ENCODE results near the gene MIOX. TPM values are rescaled to one million over a fixed set of nuclear protein-coding genes. Genes with fewer than 3 reads are reported as not detected.

MIOX gene
- total and polyA plus RNA-seq, 2 donors (not counting 3 experiments of a cell fraction or from before 2014, with no cell fraction given), result not detected

DNA sequence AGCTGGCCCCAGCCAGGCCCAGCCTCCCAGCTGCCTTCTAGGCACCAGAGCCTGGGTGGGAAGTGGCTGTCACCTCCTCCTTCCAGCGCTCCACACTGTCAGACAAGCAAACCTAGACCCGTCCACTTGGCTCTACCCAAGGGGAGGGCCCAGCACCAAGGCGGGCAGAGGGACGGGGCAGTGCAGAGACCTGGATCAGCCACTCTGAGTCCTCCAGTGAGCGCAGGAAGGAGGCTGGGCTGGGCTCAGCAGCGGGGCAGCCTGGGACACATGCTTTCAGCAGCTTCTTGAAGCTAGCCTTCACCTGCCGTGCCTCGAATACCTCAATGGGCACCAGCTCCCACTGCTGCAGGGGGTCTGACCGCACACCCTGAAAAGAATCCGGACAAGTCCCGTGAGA lies 30.6 kb upstream of the MIOX start:
- no peak for FAIRE-seq

DNA sequence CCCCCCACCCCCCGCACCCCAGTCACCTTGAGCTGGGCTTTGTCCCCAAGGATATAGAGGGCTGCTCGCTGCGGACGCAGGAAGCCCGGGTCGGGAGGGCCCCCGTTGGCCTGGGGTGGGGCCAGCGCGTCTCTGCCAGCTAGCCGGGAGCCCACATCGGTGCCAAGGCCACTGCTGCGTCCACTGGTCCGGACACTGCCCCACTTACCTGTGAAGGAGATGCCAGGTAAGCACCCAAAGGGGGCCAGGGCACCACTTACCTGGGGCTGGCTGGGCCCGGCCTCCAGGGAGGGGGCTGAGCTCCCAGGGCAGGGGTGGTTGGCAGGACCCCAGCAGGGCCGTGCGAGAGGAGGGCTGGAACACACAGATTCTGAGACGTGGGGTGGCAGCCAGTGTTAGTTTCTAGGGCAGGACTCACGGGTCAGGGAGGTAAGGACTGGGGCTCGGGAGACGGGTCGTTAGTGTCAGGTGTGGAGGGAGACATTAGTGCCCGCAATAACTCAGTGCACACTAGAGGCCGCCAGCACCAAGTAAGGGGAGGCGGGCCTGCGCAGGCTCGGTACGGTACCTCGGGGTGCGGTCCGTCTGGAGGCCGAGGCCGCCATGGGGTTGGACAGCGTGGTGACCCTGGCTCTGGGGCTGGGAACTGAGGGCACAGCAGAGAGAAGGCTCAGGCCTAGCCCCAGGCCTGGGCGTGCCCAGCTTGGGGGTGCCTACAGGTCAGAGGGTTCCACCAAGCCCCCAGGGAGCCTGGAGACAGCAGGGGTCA lies 30.0 kb upstream of the MIOX start:
- Histone ChIP-seq H3K9me1 (replicated peaks; ENCODE audit: control insufficient read depth, extremely low read depth, insufficient read depth, low read length) (no peaks in the 10 kb centered on the region), H3K79me2 (ENCODE audit: control insufficient read depth, insufficient read depth, low read length) (no peaks in the 10 kb centered on the region), H4K20me1 (replicated peaks; ENCODE audit: control insufficient read depth, extremely low read depth, insufficient read depth, low read length) (no peaks in the 10 kb centered on the region), H3K27me3 (ENCODE audit: control insufficient read depth in 2 of 2, insufficient read depth in 2 of 2, low read length in 2 of 2) (no peaks in the 10 kb centered on the region), H3K4me2 (ENCODE audit: insufficient read depth, low read length) (no peak overlapping the region), H2AFZ (ENCODE audit: low read depth, low read length) (no peak overlapping the region), H3K4me1 (ENCODE audit: control insufficient read depth, extremely low read depth, insufficient read depth, low read length) (no peaks in the 10 kb centered on the region), H3K9ac (replicated peaks; ENCODE audit: extremely low read depth, insufficient read depth, low read length) (no peak overlapping the region), H3K36me3 (ENCODE audit: control insufficient read depth in 2 of 2, extremely low read depth in 1 of 2, insufficient read depth in 2 of 2, low read length in 2 of 2) (peaks cover 0 to 47% of the 10 kb centered on the region in 2 experiments), H3K4me3 (replicated peaks in 1 of 3; ENCODE audit: insufficient read depth in 1 of 3, low read depth in 1 of 3, low read length in 3 of 3) (no peak overlapping the region), H3K27ac (ENCODE audit: insufficient read depth, low read depth, low read length) (no peak overlapping the region), H3K9me3 (replicated peaks; ENCODE audit: control insufficient read depth, insufficient read depth, low read length) (no peaks in the 10 kb centered on the region)
- dilution Hi-C loops (cut with MboI; ENCODE audit: extremely low pct_ligation_motif_present, low sequenced_read_pairs) (no loop called here), intact Hi-C loops (cut with micrococcal nuclease) (no loop called here)
- no TSS peak for BruUV-seq (replicated peaks)
- POLR2A ChIA-PET, result no interaction called here
- TF ChIP-seq, protein P1, sequence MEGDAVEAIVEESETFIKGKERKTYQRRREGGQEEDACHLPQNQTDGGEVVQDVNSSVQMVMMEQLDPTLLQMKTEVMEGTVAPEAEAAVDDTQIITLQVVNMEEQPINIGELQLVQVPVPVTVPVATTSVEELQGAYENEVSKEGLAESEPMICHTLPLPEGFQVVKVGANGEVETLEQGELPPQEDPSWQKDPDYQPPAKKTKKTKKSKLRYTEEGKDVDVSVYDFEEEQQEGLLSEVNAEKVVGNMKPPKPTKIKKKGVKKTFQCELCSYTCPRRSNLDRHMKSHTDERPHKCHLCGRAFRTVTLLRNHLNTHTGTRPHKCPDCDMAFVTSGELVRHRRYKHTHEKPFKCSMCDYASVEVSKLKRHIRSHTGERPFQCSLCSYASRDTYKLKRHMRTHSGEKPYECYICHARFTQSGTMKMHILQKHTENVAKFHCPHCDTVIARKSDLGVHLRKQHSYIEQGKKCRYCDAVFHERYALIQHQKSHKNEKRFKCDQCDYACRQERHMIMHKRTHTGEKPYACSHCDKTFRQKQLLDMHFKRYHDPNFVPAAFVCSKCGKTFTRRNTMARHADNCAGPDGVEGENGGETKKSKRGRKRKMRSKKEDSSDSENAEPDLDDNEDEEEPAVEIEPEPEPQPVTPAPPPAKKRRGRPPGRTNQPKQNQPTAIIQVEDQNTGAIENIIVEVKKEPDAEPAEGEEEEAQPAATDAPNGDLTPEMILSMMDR (IDR thresholded peaks at IDR 0.05; ENCODE audit: extremely low read depth in 1 of 2, insufficient read depth in 1 of 2, low read depth in 1 of 2, low read length in 2 of 2), result peak; percentile 7 to 15
- no peak for TF ChIP-seq POLR2AphosphoS5 (IDR thresholded peaks at IDR 0.05; ENCODE audit: insufficient read depth, low read depth, low read length)
- DNase-seq (ENCODE audit: low read depth, low spot score) (no peak), FAIRE-seq (no peak)
- CTCF ChIA-PET, result no interaction called here

More for the DNA sequence above, 30.6 kb upstream of the MIOX start:
- TF ChIP-seq, protein P1 (IDR thresholded peaks at IDR 0.05; ENCODE audit: extremely low read depth in 1 of 2, insufficient read depth in 1 of 2, low read depth in 1 of 2, low read length in 2 of 2), result no peak
- no peak for TF ChIP-seq MYC (IDR thresholded peaks at IDR 0.05; ENCODE audit: low read depth, low read length)
- Histone ChIP-seq H3K4me3 (replicated peaks in 1 of 3; ENCODE audit: insufficient read depth in 1 of 3, low read depth in 1 of 3, low read length in 3 of 3) (no peak overlapping the region), H2AFZ (ENCODE audit: low read depth, low read length) (no peak overlapping the region), H3K27me3 (ENCODE audit: control insufficient read depth in 2 of 2, insufficient read depth in 2 of 2, low read length in 2 of 2) (no peaks in the 10 kb centered on the region), H3K9me3 (replicated peaks; ENCODE audit: control insufficient read depth, insufficient read depth, low read length) (no peaks in the 10 kb centered on the region), H3K79me2 (ENCODE audit: control insufficient read depth, insufficient read depth, low read length) (no peaks in the 10 kb centered on the region), H3K27ac (ENCODE audit: insufficient read depth, low read depth, low read length) (no peak overlapping the region), H4K20me1 (replicated peaks; ENCODE audit: control insufficient read depth, extremely low read depth, insufficient read depth, low read length) (no peaks in the 10 kb centered on the region), H3K4me2 (ENCODE audit: insufficient read depth, low read length) (no peak overlapping the region), H3K9me1 (replicated peaks; ENCODE audit: control insufficient read depth, extremely low read depth, insufficient read depth, low read length) (no peaks in the 10 kb centered on the region), H3K4me1 (ENCODE audit: control insufficient read depth, extremely low read depth, insufficient read depth, low read length) (no peaks in the 10 kb centered on the region), H3K9ac (replicated peaks; ENCODE audit: extremely low read depth, insufficient read depth, low read length) (no peak overlapping the region), H3K36me3 (ENCODE audit: control insufficient read depth in 2 of 2, extremely low read depth in 1 of 2, insufficient read depth in 2 of 2, low read length in 2 of 2) (peaks cover 0 to 43% of the 10 kb centered on the region in 2 experiments)
- CTCF ChIA-PET, result no interaction called here
- dilution Hi-C loops (cut with MboI; ENCODE audit: extremely low pct_ligation_motif_present, low sequenced_read_pairs) (no loop called here), intact Hi-C loops (cut with micrococcal nuclease) (no loop called here)
- POLR2A ChIA-PET, result no interaction called here
- DNase-seq (ENCODE audit: low read depth, low spot score), result no peak
- BruUV-seq (replicated peaks), result no TSS peak
